Measurements from ENCODE around the gene TMEM258. TPM values are rescaled to one million over a fixed set of nuclear protein-coding genes. Genes with fewer than 3 reads are reported as not detected.

TMEM258 gene
- total and polyA plus RNA-seq, 9 of the 15 experiments (the other 6 are each of a cell fraction or from before 2014, with no cell fraction given): 97.2 to 856 (median 231) TPM

DNA sequence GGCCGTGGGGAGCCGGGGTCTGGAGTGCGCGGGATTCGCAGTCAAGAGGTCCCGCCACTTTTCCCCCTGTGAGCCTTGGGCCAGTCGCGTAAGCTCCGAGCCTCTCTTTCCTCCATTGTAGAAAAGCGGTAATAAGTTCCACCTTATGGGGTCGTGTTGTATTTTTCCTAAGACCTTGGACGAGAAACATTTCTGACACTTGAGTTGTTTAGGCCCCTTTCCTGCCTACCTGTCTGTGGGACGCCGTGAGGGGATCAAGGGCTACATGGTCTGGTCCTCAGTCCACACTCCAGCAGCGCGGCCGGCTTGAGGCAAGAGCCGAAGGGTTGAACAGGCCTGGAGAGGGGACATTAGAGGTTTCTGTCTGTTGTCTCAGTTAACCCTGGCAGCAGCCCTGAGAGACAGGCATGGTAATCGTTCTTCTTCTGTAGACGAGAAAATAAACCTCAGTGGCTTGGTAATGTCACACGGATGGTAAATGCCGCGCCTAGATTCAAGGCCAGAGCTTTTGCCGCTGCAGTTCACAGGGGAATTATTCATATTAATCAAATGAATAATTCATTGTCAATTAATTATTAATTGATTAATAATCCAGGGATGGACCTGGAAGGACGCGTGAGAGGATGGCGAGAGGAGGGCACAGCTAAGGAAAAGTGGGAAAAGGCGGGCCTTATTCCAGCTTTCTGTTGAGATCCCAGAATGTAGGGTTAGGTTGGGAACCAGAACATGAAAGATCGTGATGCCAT, 857 bp upstream of the TMEM258 start (continued):
- TF ChIP-seq IRF2 (CRISPR knock-in tag; IDR thresholded peaks at IDR 0.05) (no peak), TCF3 (CRISPR knock-in tag; IDR thresholded peaks at IDR 0.05) (no peak), STAT5A (IDR thresholded peaks at IDR 0.05; ENCODE audit: borderline replicate concordance, low read length) (no peak), ZNF23 (CRISPR knock-in tag; IDR thresholded peaks at IDR 0.05) (no peak), HIVEP1 (CRISPR knock-in tag; IDR thresholded peaks at IDR 0.05) (no peak), FIP1L1 (IDR thresholded peaks at IDR 0.05; ENCODE audit: low read depth, low read length, poor library complexity, severe bottlenecking) (no peak), ZNF586 (CRISPR knock-in tag; conservative IDR thresholded peaks at IDR 0.05) (no peak), MAX (CRISPR knock-in tag; IDR thresholded peaks at IDR 0.05) (no peak), CEBPZ (IDR thresholded peaks at IDR 0.05; ENCODE audit: borderline replicate concordance, low read depth, low read length) (no peak), MCM3 (IDR thresholded peaks at IDR 0.05) (no peak), ZBTB34 (CRISPR knock-in tag; IDR thresholded peaks at IDR 0.05) (no peak), ETV6 (IDR thresholded peaks at IDR 0.05; ENCODE audit: borderline replicate concordance in 1 of 2, low read depth in 2 of 2, low read length in 1 of 2) (no peak), ETV6 (CRISPR knock-in tag; IDR thresholded peaks at IDR 0.05; ENCODE audit: borderline replicate concordance) (no peak), JUNB (CRISPR knock-in tag; conservative IDR thresholded peaks at IDR 0.05) (no peak)
- TF ChIP-seq, protein P1, sequence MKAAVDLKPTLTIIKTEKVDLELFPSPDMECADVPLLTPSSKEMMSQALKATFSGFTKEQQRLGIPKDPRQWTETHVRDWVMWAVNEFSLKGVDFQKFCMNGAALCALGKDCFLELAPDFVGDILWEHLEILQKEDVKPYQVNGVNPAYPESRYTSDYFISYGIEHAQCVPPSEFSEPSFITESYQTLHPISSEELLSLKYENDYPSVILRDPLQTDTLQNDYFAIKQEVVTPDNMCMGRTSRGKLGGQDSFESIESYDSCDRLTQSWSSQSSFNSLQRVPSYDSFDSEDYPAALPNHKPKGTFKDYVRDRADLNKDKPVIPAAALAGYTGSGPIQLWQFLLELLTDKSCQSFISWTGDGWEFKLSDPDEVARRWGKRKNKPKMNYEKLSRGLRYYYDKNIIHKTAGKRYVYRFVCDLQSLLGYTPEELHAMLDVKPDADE (conservative IDR thresholded peaks at IDR 0.05; ENCODE audit: control insufficient read depth, low read depth, low read length): no peak
- TF ChIP-seq, protein P2, sequence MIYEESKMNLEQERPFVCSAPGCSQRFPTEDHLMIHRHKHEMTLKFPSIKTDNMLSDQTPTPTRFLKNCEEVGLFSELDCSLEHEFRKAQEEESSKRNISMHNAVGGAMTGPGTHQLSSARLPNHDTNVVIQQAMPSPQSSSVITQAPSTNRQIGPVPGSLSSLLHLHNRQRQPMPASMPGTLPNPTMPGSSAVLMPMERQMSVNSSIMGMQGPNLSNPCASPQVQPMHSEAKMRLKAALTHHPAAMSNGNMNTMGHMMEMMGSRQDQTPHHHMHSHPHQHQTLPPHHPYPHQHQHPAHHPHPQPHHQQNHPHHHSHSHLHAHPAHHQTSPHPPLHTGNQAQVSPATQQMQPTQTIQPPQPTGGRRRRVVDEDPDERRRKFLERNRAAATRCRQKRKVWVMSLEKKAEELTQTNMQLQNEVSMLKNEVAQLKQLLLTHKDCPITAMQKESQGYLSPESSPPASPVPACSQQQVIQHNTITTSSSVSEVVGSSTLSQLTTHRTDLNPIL (CRISPR knock-in tag; IDR thresholded peaks at IDR 0.05): no peak

All from K562 (cell line).